GM11168 (cell line): ENCODE data around the gene CDC42BPB.

ENCODE experiments used
- in situ Hi-C: fragments of 300-500 bp; cut with MboI; formaldehyde crosslinking; loops from one replicate; pipeline ENCODE4 v1.12.0; 2022; ENCODE audit warnings: low sequenced_read_pairs; ENCODE audit not compliant: unreplicated experiment

The CDC42BPB gene

GRCh38 chr14:102953100-102953499, 104.2 kb downstream of the CDC42BPB start:
- in situ Hi-C loops: no loop called here

GRCh38 chr14:102952276-102952675, 105.1 kb downstream of the CDC42BPB start:
- in situ Hi-C loops: no loop called here

GRCh38 chr14:102951799-102952198, 105.5 kb downstream of the CDC42BPB start:
- in situ Hi-C loops: no loop called here

GRCh38 chr14:102951034-102951433, 106.3 kb downstream of the CDC42BPB start:
- in situ Hi-C loops: no loop called here

GRCh38 chr14:102949801-102950451, 107.4 kb downstream of the CDC42BPB start:
- in situ Hi-C loops: no loop called here

- in situ Hi-C loops: no loop called here
Observed at GRCh38 chr14:102949062-102949800, 108.1 kb downstream of the CDC42BPB start.

- in situ Hi-C loops: no loop called here
Observed at GRCh38 chr14:102948698-102949061, 108.7 kb downstream of the CDC42BPB start.

- in situ Hi-C loops: no loop called here
Observed at GRCh38 chr14:102947321-102948103, 109.8 kb downstream of the CDC42BPB start.

GRCh38 chr14:102945346-102946130, 111.8 kb downstream of the CDC42BPB start:
- in situ Hi-C loops: no loop called here

GRCh38 chr14:102944448-102945330, 112.7 kb downstream of the CDC42BPB start:
- in situ Hi-C loops: no loop called here

GRCh38 chr14:102943979-102944378, 113.4 kb downstream of the CDC42BPB start:
- in situ Hi-C loops: no loop called here

GRCh38 chr14:102943454-102943853, 113.9 kb downstream of the CDC42BPB start:
- in situ Hi-C loops: no loop called here

GRCh38 chr14:102942069-102942468, 115.3 kb downstream of the CDC42BPB start:
- in situ Hi-C loops: no loop called here

- in situ Hi-C loops: no loop called here
Observed at GRCh38 chr14:102941419-102942011, 115.8 kb downstream of the CDC42BPB start.

GRCh38 chr14:102940729-102941362, 116.5 kb downstream of the CDC42BPB start:
- in situ Hi-C loops: no loop called here

- in situ Hi-C loops: no loop called here
Observed at GRCh38 chr14:102939820-102940561, 117.4 kb downstream of the CDC42BPB start.

GRCh38 chr14:102939329-102939728, 118.0 kb downstream of the CDC42BPB start:
- in situ Hi-C loops: no loop called here

GRCh38 chr14:102938191-102938590, 119.2 kb downstream of the CDC42BPB start:
- in situ Hi-C loops: no loop called here
